Stimulated activated CD8-positive, alpha-beta memory T cell treated with anti-CD3 and anti-CD28 coated beads, Interleukin-15, amount 100 ng/mL, for 24 hours (primary cell): ENCODE results near the gene CCDC136.

Experiments
- DNase-seq: peaks from one replicate; pipeline ENCODE4 v3.0.0-alpha.2; 2020; ENCODE audit warnings: low read depth

Gene CCDC136

DNA sequence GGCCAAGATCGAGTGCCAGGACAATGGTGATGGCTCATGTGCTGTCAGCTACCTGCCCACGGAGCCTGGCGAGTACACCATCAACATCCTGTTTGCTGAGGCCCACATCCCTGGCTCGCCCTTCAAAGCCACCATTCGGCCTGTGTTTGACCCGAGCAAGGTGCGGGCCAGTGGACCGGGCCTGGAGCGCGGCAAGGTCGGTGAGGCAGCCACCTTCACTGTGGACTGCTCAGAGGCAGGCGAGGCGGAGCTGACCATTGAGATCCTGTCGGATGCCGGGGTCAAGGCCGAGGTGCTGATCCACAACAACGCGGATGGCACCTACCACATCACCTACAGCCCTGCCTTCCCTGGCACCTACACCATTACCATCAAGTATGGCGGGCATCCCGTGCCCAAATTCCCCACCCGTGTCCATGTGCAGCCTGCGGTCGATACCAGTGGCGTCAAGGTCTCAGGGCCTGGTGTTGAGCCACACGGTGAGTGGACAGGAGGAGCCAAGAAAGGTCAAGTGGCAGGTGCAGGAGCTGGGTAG is 53.1 kb downstream of the CCDC136 start:
- DNase-seq: no peak

DNA sequence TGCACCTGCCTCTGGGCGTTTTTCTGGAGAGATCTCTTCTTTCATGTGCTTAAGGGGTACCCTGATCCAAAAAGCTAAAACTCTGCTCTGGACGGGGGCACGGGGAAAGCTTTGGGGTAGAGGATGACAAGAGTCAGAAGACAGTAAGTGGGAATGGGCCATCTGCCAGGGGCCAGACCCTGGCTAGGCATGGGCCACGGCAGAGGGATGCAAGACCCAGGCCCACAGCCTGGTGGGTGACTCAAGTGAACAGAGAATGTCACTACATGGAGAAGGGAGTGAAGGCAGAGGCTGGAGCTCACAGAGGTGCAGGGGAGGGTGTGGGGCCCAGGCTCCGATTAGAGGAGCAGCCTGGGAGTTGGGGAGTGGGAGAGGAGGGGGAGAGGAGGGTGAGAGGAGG is 53.7 kb downstream of the CCDC136 start:
- no peak for DNase-seq

- no peak for DNase-seq
Measured at GRCh38 chr7:128845987-128846386, 54.2 kb downstream of the CCDC136 start.

- DNase-seq: no peak
Measured at GRCh38 chr7:128846781-128847444, 55.1 kb downstream of the CCDC136 start.

DNA sequence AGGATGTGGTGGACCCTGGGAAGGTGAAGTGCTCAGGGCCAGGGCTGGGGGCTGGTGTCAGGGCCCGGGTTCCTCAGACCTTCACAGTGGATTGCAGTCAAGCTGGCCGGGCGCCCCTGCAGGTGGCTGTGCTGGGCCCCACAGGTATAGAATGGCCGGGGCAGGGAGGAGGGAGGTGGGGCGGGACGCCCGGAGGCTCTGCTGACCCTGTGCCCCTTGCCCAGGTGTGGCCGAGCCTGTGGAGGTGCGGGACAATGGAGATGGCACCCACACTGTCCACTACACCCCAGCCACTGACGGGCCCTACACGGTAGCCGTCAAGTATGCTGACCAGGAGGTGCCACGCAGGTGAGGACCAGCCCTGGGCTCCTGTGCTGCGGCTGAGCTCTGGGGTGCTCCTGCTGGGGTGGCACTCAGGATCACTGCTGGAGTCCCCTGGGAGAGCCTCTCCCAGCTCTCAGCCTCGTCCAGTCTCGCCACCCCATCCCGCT is 56.0 kb downstream of the CCDC136 start:
- no peak for DNase-seq

GRCh38 chr7:128848289-128849155 is 56.8 kb downstream of the CCDC136 start:
- DNase-seq: no peak

- no peak for DNase-seq
Measured at GRCh38 chr7:128849156-128849515, 57.4 kb downstream of the CCDC136 start.

DNA sequence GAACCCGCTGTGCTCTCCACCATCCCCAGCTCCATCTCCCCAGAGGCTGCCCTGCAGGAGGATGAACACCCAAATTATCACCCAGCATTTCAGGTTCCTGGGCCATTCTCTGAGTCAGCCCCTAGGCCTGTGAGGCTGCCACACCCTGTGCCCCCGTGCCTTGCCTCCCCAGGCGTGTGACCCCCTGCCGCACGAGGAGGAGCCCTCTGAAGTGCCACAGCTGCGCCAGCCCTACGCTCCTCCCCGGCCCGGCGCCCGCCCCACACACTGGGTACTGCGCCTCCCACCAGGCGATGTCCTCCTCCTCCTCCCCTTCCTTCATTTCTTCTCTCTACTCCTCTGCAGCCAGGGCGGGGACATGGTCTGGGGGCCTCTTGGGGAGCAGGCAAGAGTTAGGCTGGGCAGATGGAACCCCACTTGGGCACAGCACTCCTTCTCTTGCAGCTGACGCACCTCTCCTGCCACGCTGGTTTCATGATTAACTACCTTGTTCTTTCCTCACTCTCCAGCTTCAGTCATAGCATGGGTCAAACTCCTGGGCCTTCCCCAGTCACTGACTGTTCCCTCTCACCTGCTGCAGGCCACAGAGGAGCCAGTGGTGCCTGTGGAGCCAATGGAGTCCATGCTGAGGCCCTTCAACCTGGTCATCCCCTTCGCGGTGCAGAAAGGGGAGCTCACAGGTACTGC is 58.2 kb downstream of the CCDC136 start:
- no peak for DNase-seq

DNA sequence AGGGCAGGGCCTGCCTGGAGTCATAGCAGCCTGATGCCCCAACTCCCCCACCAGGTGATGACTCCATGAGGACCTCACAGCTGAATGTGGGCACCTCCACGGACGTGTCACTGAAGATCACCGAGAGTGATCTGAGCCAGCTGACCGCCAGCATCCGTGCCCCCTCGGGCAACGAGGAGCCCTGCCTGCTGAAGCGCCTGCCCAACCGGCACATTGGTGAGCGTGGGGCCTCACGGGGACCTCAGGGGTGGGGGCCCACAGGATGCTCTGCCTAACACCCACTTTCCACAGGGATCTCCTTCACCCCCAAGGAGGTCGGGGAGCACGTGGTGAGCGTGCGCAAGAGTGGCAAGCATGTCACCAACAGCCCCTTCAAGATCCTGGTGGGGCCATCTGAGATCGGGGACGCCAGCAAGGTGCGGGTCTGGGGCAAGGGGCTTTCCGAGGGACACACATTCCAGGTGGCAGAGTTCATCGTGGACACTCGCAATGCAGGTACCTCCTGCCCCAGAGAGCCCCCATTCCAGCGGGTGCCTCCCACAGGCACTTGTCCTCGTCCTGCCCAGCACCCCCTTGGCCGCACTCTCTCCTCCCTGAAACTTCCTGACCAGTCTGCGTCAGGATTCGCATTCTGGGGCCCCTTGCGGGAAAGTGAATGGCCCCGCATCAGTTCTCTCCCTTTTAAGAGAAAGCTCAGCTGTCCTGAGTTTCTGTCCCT is 60.9 kb downstream of the CCDC136 start:
- DNase-seq: no peak

DNA sequence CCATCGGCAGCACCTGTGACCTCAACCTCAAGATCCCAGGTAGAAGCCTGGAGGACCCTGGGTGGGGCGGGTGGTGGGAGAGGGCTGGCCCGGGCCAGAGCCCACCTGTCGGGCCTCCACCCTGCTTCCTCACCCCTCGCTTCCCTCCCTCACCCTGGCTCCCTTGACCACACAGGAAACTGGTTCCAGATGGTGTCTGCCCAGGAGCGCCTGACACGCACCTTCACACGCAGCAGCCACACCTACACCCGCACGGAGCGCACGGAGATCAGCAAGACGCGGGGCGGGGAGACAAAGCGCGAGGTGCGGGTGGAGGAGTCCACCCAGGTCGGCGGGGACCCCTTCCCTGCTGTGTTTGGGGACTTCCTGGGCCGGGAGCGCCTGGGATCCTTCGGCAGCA is 62.0 kb downstream of the CCDC136 start:
- no peak for DNase-seq

DNA sequence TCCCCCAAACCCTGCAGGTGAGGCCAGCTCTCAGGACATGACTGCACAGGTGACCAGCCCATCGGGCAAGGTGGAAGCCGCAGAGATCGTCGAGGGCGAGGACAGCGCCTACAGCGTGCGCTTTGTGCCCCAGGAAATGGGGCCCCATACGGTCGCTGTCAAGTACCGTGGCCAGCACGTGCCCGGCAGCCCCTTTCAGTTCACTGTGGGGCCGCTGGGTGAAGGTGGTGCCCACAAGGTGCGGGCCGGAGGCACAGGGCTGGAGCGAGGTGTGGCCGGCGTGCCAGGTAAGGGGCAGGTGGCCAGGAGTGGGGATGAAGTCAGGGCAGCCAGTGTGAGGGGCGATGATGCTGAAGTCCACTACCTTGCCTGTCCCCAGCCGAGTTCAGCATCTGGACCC is 62.6 kb downstream of the CCDC136 start:
- no peak for DNase-seq

DNA sequence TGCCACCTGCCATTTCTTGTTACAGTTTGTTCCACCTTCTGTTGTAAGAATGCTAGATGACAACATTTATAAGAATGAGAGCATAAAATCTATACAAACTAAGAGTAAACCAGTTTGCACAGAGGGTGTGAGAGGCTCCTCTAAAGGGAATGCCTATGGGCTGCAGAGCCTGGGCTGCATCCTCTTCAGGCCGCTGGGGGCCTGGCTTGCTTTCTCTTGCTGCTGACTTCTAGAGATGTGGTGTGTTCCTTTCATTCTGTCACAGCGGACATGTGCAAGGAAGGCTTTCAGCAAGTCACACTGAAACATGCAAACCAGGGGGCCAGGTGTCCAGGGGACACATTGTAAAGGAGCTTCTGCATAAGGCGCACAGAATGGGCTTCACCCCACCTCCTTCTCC is 63.8 kb downstream of the CCDC136 start:
- DNase-seq: no peak

GRCh38 chr7:128856001-128856718 is 64.4 kb downstream of the CCDC136 start:
- DNase-seq: no peak

GRCh38 chr7:128858380-128859231 is 66.8 kb downstream of the CCDC136 start:
- DNase-seq: no peak

GRCh38 chr7:128859232-128860157 is 67.7 kb downstream of the CCDC136 start:
- no peak for DNase-seq

DNA sequence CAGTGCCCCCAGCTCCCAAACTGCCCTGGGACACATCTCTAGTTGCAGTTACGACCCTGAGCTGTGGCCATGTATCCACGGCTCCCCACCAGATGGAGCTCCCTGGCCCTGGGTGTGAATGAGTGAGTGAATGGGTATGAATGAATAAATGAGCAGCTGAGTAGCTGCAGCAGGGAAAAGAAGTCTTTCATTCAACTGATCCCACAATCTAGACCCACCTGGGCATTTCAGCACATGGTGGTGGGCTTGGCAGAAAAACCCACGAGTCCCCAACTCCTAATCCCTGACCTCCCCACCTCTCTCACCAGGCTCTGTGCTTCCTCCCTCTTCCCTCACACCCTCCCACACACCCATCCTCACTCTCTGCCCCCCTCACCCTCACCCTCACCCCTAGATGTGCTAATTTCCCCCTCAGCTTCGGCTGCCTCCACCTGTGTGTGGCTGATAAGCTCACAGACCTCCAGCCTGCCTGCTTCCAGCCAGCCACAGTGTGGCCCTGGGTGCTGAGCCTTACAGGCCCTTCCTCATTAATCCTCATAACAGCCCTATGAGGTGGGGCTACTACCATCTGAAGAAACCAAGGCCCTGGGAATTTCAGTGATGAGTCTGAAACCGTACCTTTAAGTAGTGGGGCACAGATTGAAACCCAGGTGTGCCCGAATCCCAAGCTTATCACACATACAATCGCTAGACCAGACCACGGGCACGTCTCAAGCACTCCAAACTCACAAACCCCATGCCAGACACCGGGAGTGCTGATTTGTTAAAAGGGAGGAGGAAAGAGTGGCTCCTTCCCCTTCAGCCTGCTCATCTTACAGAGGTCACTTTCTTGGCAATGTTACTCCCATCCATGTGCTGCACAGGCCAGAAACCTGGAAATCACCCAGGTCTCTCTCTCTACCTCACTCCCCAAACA is 68.6 kb downstream of the CCDC136 start:
- no peak for DNase-seq

GRCh38 chr7:128861957-128862570 is 70.3 kb downstream of the CCDC136 start:
- DNase-seq: no peak
